NCI-H82 (cell line): ENCODE data around the gene EML4.
A peak's percentile ranks its signal among the peaks of the same experiment; 100 is the strongest.

Experiments
- DNase-seq: peaks from one replicate; lab custom pipeline; 2025; lab: John Stamatoyannopoulos, UW

The EML4 gene

DNA sequence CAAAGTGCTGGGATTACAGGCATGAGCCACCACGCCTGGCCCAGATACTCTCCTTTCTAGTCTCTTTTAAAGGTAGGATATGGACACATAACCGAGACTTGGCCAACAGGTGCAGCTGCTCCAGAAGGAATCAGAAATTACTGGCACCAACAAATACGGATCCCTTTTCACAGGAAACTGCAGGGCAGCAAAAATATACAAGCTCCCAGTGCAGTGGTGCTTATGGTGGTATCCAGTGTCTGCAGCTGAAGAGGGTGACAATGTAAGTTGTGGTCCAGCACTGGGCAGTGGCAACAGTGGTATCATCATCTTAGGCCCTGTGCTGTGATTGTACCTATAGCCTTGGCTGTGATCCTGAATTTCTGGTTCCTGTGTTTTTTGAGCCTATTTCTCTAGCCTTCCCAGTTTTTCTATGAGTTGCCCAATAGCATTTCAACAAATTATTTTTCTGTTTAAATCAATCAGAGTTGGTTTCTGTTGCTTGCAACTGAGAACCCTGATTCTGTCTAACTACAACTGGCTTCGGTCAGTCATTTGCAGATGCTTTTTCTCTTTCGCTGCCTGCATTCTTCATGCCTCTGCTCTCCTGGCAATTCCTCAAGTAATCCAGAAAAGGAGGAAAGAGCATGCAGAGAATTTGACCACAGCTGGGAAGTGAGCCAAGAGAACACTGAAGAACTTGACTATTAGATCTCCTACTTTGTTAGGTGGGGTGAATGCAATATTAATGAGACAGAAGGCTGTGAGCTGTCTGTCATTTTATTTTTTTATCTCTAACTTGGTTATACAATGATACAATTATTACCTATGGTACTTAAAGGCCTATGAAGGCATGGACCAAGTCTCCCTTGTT, 30.8 kb upstream of the EML4 start:
- no peak for DNase-seq

DNA sequence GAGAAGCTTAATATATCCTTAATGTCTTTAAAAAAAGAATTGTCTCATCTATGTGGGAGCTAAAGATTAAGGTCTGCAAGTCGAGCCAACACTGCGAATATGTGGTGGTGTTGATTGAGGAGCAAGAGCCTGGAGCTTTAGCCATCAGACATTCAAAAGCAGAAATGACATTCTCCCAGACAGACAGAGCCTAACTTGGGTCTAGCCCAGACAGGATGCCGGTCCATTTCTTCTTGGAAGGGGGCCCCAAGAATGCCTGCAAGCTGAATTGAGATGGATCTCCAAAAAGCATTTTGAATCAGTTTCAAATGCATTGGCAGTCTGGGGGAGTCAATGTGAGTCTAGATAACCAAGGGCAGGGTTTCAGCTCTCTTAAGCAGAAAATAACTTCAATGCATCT, 30.1 kb upstream of the EML4 start:
- no peak for DNase-seq

DNA sequence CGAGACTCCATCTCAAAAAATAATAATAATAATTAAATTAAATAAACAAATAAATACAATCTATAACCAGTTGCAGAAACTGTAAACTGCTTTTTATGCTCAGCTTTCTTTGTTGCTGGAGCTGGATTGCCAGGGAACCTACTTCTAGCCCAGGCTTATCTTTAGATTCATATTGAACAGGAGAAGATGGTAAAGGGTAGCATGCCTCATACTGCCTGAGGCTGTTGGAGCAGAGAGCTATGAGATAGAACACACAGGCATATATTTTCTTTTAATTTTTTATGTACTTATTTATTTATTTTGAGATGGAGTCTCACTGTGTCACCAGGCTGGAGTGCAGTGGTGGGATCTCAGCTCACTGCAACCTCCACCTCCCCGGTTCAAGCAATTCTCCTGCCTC, 28.7 kb upstream of the EML4 start:
- no peak for DNase-seq

DNA sequence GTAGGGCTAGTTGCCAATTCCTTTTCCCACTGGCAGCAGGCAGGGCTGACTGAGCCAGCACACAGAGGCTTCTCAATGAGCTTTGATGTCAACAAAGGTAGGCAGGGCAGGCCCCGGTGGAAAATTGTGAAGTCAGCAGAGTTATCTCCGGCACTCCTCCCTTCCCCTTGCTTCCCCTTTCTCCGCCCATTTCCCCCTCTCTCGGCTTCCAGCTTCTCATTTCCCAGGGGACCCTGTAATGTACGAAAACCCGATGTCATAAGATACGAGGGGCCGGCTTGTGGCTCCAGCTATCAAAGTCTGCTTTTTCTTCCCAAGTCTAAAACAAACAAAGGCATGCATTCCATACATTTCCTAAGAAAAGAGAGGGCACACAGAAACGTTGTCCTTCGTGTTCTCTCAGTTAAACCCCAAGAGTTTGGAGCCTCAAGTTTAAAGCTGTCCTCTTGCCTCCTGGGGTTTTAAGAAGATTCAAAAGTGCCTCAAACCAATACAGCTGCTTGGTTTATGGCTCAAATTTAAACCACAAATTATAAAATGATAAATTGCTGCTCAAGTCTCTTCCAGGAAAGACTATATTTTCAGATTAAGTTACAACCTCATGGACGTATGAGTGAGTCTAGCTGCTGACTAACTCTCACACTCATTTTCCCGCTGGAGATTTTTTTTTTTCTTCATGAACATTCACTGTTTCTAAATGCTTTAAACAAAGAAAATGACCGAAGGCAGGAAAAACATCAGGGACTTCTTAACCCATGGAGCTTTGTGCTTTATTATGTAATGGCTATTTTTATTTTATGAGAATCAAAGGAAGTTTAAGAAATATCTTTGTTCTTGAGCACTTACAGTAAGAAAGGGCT, 27.2 kb upstream of the EML4 start:
- peak; percentile 43 for DNase-seq

DNA sequence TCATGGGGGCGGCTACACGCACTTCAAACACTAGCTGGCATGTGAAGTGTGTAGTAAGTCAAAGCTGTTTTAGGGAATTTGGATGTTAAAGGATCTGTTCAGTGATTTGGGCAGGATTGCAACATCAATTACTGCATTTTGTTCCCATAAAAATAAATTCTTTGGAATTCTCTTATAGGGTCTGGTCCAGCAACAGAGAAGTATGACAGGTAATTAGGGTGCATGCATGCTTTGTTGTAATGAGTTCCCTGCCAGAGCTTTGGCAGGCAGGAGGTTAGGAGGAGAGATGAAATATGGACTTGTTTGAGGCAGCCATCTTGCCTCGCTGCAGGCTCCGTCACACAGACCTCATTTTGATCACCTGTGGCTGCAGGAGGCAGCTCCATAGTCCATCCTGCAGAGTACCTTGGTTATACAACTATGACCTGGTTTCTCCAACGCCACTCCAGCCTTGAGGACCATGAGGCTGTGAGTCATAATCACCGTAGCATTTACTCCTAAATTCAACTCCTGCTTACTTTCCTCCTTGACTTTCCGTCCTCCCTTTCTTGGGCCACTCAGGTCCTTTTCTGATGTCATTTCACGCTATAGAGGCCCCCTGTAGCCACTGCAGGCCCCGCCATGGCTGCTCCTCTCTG, 26.5 kb upstream of the EML4 start:
- no peak for DNase-seq

DNA sequence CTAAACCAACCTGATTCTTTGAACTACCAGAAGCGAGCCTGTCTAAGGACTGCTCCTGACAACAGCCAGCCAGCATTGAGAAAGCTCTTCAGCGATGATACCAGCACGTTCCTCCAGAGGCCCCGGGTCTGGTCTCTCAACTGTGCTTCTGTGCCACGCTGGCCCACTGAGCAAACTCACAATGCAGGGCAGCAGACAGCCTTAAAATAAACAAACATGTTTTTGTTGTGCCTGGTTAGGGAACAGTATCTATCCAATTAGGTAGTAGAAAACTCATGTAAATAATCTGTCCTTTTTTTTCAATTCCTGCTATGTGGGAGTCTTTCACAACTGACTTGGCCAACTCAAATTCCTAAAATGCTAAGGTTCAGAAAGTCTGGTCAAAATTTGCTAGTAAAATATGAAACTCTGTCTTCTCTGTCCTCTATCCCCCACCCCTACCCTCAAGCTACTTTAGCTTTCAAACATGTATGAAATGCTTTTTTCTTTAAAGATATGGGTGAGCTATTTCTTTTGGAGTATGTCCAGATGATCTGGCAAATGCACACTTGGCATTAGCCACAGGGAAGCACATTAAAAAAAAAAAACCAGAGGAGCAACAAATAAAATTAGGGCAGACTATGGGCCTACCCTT, 21.4 kb upstream of the EML4 start:
- no peak for DNase-seq

DNA sequence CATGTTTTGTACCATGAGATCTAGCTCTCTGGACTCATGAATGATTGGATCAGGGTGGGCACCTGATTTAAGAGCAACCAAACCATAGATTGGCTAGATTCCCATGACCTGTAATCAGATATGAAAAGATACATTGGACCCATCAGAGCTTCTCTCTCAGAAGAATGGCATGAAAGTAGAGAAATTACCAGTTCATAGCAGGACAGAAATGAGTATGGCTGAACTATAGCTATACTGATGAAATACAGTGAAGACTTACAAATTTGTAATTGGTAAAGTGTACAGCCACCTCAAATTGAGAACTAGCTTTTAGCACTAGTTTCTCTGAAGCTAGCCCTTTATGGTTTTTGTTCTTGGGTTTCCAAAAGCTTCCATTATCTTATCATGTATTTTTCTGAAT, 19.0 kb upstream of the EML4 start:
- no peak for DNase-seq

DNA sequence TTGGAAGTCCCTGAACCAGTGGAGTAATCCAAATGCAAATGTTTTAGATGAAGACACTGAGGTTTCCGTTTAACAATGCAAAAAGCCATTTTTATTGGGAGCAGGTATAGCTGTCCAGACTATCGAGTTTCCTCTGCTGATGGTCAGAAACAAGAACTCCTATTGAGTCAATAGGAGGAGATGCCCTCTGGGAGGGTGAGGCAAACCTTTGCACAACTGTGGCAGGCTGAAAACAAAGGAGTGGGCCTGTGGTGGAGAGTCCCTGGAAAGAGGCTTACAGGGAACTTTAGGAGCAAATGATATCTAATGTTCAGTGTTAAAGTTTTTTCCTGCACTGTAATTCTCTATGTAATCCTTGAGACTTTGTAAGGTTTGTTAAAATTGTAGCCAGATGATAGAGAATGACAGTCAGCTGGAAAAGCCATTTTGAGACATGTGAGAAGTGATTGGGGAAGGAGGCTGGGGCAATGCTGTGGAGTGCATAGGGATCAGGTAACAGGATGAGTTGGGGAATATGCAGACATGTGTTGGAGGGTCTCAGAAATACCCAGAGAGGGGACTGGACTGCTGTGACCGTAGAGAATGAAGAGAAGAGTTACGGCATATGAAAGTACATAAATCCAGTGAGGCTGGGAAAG, 15.1 kb upstream of the EML4 start:
- no peak for DNase-seq

DNA sequence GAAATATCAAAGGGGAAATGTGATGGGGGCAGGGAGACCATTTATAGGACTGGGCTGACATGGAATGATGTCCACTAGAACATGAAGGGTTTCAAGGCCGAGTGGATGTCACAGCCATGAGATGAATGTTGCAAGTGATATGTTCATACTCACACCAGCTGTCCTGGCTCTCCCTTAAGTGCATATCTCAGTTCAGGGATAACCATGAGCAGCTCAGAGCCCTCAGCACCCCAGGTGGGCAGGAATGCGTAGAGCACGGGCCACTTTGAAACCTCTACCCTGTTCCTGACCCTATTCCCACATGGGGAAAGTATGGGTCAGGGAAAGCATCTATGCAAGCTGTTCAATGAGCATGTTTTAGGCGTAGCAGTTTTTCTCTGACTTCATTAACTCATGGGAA, 12.4 kb upstream of the EML4 start:
- no peak for DNase-seq

DNA sequence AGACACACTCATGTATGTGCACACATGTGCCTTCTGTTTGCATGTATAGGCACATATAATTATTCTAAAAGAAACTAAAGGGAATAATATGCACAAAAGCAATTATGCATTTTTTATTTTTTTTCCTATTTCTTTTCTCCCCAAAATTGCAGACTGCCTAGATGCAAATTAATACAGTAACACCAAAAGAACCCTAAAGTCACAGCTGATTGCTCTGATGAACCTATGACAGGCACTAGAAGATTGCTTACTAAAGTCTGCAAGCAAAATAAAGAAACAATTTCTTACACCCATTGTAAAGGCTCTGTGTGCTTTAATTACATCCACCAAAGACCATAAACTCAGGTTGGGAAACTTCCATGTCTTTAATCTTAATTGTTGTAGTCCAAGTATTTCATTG, 7.7 kb upstream of the EML4 start:
- DNase-seq: no peak

DNA sequence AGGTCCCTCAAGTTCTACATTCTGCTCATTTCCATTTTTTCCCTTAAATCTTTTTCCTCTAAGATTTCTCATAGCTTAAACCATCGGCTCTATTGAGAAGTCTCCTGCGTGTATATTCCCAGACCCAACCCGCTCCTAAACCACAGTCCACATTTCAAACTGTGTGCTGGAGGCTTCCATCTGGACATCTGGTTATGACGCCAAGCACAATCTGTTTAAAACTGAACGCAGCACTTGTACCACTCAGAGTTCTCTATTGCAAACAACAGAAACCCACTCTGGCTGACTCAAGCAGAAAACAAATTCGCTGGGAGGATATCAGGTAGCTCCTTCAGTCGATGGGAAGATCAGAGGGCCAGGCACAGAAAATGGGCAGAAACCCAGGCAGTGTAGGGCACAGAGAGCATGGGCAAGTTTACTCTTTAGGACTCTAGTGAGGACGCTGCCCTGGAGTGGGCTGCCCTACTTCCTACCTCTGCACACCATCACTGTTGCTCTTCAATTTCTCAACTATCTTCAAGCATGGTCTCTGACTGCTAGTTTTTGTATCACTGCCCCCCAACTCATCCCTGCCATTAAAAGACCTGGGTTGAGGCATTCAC, 5.6 kb upstream of the EML4 start:
- peak; percentile 88 for DNase-seq

DNA sequence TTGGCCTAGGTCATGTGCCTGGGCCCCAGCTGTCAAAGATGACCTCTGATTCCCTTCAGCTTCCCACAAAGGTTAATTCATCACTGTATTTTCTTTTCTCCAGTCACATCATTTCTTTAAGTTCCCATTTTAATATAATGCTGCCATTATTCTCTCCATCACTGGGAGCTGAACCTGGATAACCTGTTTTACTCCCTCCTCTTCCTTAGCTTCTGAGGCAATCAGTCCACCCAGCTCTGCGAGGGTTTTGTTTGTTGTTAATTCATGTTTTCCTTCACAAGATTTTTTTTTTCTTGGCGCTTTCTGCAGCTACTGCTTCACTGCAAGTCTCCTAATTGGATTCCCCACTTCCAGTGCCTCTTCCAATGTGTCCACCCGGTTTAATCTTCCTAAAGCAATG, 5.1 kb upstream of the EML4 start:
- DNase-seq: peak; percentile 97

DNA sequence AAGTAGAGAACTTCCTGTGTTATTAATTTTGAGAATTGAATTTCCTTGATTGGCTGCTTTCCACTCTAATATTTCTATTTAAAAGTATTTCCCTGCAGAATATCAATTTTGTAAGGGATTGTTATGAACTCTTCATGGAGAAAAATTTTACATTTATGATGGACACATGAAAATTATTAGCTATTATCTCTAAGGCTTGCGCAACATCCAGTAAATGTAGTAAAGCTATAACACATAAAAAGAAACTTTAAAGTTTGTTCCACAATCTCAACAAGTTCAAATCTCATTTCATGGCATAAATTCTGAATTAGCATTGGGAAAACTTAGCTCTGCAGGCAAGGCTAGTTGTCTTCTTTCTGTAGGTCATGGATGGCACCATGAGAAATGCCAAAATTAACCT, 4.2 kb upstream of the EML4 start:
- no peak for DNase-seq

DNA sequence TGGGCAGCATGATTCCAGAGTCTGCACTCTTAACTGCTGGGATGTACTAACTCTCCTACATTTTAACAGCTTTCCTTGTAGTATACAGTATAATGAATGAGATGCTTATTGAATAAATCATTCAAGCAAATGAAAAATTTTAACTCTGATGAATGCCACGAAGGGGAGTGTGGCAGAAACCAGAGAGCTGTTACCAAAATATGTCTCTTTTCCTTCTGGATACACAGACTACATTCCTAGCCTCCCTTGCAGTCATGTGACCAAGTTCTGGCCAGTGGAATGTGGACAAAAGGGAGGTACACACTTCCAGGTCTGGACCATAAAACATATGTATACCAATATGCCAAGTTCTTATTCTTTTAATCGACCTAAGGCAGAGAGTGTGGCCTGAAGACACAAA, 1.7 kb upstream of the EML4 start:
- DNase-seq: no peak

DNA sequence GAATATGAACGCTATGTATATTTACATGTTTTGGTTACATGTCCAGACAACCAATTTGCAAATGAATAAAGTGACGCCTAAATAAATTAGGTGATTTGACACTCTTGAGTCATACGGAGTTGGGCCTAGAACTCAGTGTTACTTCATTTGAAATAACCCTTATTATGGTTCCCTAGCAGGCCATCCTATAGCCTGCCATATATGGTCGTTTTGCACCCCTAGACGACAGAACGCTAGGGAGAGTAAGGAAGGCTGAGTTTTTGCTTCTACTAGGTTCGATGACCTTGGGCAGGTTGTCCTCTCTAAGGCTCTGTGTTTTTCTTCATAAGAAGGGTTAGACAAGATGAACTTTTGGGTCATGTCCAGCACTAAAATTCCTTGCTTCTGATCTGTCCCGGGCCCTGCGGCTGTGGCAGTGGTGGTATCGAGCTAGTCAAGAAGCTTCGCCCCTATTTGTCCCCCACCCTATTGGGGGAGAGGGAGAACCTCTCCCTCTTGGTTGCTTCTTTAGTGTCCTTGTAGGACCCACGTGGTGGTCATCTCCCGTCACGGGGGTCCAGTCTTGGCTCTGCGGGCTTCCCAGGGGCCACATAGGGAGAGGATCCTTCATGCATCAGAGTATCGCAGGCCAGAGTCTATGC, 574 bp upstream of the EML4 start:
- DNase-seq: no peak

DNA sequence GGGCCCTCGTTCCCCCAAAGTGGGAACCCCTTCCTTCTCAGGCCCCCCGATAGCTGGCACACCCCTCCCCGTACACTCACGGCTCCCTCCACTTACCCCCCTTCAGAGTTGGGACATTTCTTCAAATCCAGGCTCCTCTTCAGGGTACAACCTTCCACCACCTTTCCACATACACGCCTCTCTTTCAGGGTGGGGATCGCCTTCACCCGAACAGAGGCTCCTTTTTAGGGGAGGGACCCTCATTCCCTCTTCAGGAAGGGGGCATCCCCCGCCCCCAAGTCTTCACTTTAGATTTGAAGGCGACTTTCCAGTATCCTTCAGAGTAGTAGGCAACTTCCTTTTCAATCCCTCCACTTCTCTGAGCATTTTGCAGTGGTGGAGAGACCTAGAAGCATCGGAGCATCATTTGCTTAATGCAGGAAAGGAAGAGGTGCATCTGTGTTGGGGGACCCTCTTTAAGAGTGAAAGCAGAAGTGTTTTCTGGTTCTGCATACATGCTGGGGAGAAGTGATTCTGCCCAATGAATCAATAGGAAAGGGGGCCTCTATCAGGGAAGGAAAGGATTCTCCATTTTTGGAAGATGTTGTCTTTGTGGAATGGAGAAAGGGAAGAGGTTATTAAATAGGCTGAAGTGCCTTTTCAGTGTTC, 845 bp downstream of the EML4 start:
- peak; percentile 49 for DNase-seq

DNA sequence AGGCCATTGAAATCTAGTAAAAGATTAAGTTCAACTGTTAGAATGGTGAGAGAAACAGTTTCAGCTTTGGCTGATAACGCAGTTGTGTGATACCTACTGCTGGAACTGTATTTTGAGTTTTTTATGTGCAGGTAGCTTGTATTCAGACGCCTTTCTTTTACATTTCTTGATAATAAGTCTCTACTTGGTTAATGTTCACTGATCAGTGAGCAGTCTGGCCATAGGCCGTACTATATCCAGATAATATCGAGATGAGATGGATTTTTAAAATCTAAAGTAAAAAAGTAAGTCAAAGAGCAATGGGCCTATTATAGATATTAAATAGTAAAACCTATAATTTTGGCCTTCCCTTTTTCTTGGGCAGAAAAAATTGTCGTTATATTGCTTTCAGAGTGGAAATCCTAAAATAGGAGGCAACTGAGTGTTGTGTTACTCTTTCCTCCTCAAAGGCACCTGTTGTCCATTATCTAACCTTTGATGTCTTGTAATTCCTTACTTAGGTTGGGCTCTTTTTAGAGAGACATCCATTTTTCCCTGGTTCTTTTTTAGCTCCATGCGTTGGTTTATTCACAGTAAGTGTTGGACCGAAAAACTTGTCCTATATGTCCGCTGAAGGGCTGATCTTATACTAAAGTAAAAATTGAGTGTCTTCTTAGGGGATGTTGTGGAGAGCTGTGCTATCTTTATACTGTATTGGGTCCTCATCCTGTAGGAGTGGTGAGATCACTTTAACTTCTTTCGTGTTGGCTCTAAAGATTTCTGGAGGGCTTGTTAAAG, 1.7 kb downstream of the EML4 start:
- DNase-seq: no peak

DNA sequence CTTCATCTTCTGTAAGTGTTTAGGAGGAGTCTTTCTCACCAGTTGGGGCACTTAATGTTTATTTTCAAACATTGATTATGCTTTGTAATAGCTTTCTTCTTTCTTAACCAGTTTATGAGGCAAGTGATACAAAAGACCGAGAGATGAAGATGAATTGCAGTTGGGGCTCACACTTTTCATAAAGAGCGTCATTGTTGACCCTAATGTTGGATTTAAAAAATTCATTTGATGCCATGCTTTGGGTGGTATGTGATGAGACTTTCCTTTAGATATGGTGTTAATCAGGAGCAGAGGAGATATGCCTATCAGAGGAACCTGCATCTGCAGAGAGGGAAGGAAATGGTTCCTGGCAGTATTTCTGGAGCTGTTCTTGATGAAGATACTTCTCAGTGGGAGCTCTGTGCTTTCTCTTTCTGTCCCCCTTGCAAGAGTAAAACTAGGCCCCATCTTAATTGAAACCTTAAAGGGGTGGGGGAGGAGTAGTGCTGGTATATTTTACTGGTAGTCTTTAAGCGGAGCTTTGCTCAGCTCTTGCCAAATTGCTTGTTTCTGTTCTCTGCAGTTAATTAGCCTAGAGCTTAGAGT, 2.3 kb downstream of the EML4 start:
- DNase-seq: peak; percentile 65

DNA sequence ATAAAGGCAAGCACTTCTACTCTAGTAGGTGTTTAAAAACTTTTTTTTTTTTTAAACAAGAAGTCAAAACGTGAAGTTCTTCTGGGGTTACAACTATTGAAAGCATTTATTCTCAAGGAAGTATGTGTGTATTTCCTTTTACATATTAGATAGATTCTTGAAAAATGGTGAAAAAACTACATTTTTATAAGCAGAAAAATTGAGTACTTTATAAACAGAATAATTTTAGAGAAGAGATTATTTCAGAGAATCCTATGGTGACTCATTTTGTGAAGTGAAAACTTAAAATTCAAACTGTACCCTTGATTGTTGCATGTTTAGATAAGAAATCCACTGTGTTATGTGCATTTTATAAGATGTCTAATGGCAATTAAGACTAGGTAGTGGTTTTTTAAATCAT, 2.9 kb downstream of the EML4 start:
- no peak for DNase-seq
